GM12865 (cell line): ENCODE data around the gene TRAM1L1.

Source experiments
- DNase-seq: peaks from one replicate; pipeline ENCODE4 v3.0.0; 2010; ENCODE audit warnings: low read depth
- H3K4me3 ChIP-seq: 2 replicates; pipeline ENCODE4 v1.5.1; 2011; ENCODE audit warnings: mild to moderate bottlenecking, low read depth, low read length, control low read depth
- CTCF ChIP-seq: IDR thresholded peaks from 2 replicates; pipeline ENCODE4 v1.5.1; 2011; ENCODE audit warnings: low read length, control low read depth, low read depth, inconsistent platforms; ENCODE audit not compliant: insufficient read depth; ENCODE audit errors: missing control alignments

The TRAM1L1 gene

GRCh38 chr4:117068120-117068519, 17.3 kb downstream of the TRAM1L1 start:
- no peak for TF ChIP-seq CTCF
- no peak for DNase-seq

GRCh38 chr4:117063961-117064696, 21.2 kb downstream of the TRAM1L1 start:
- TF ChIP-seq CTCF: no peak
- H3K4me3 ChIP-seq: no peak overlapping the region
- DNase-seq: no peak

More at GRCh38 chr4:117068120-117068519, 17.3 kb downstream of the TRAM1L1 start:
- no peak overlapping the region for H3K4me3 ChIP-seq

- H3K4me3 ChIP-seq: no peak overlapping the region
- no peak for TF ChIP-seq CTCF
- no peak for DNase-seq
These were observed 42.4 kb downstream of the TRAM1L1 start for GRCh38 chr4:117042962-117043361.
